Stimulated activated CD4-positive, alpha-beta T cell treated with anti-CD3 and anti-CD28 coated beads, TNF-alpha, amount 100 ng/mL, for 24 hours (primary cell): ENCODE data around the gene CCDC80.
"Not testable (repeated sequence)": the region's sequence is repeated elsewhere in the genome, so short reads cannot be mapped to it uniquely, and the experiment has no call there.

Experiments used
- DNase-seq, 3 experiments: peaks; one replicate each; pipeline ENCODE4 v3.0.0-alpha.2; 2020; ENCODE audit warnings: low read depth in 3 of 3

CCDC80 gene

DNA sequence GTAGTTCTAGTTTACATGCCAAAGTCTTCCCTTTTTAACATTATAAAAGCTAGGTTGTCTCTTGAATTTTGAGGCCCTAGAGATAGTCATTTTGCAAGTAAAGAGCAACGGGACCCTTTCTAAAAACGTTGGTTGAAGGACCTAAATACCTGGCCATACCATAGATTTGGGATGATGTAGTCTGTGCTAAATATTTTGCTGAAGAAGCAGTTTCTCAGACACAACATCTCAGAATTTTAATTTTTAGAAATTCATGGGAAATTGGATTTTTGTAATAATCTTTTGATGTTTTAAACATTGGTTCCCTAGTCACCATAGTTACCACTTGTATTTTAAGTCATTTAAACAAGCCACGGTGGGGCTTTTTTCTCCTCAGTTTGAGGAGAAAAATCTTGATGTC is 57.8 kb downstream of the CCDC80 start:
- no peak for DNase-seq

DNA sequence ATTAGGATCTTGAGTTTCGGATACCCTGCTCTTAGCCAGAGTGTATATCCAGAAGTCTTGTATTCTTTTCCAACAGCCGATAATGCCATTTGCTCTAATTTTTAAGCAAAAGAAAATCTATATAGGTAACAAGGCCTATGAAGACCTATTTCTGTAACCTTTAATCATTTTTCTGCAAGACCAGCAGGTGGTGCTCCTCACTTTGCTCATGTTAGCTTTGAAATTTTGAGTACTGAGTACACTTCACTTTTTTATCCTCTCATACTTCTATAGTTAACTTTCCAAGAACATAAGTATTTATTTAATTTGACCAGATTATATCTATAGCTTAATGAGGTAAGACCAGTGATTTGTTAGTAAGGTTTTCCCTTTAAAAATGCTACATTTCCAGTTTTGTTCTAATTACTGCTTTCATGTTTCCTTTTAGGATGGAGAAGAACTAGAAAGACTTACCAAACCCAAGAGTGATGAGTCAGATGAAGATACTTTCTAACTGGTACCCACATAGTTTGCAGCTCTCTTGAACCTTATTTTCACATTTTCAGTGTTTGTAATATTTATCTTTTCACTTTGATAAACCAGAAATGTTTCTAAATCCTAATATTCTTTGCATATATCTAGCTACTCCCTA is 58.6 kb downstream of the CCDC80 start:
- peak in 1 of 3 experiments; percentile 17 for DNase-seq

DNA sequence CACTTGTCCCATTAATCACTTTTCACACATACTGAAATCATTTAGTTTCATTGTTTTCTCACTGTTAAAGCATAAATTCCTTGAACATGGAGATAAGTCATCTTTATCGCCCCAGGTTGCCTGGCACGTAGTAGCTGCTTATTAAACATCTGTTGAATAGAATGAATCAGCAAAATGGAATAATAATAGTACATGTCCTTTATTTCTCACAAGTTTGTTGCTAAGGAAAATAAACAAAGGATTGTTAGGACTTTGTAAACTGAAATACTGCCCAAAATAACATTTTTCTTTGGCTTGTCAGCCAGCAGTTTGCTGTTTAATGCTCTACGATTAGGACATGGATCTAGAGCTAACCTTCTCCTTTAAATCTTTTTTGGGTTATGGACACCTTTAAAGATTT is 61.2 kb downstream of the CCDC80 start:
- DNase-seq: no peak

DNA sequence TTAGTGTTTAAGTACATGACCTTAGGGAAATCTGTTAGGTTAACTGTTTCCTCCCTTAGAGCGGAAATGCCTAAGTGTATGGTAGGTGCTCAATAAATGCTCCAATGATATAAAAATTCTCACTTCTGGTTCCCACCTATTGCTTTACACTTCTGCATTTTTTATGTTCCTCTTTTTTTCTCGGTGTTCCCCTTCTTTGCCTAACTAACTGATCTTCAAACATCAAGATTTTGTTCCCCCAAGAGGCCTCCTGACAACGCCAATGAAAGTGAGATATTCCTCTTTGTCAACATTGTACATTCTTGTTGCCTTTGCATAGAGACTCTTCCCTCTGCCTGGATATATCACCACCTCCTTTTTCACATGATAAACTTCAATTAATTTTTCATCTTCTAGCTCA is 61.7 kb downstream of the CCDC80 start:
- no peak for DNase-seq

DNA sequence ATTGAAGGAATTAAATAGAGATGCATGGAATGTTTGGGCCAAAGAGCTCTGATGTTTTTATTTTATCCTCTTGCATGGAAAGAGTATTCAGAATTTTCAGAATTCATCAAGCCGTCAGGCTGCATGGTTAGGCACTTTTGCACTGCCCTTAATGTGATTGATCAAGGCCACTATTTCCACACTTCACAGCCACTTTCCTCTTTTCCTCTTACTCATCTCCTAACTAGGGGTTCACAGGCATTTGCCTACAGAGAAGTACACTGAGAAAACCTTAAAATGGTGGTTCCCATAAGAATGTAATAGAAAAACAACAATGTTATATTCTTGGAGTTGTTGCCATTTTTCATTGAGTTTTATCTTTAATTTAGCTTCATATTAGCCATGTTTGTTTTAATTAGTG is 68.2 kb downstream of the CCDC80 start:
- DNase-seq: no peak

DNA sequence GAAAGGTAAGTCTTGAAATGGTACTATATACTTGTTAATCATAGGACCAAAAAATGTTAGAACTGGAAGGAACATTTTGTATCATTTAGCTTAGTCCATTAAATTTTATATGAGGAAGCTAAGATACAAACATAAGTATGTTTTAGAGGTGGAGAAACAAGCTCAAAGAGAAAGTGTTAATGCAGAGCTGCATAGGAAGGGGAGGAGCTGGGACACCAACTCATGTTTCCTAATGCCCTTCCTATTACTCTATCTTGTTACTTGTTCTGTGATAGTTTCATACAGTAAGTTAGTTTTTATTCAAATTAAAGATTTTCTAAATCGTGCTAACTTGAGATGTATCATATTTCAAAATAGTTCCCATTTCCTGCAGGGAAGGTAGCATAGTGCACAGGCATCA is 71.7 kb downstream of the CCDC80 start:
- DNase-seq: no peak

DNA sequence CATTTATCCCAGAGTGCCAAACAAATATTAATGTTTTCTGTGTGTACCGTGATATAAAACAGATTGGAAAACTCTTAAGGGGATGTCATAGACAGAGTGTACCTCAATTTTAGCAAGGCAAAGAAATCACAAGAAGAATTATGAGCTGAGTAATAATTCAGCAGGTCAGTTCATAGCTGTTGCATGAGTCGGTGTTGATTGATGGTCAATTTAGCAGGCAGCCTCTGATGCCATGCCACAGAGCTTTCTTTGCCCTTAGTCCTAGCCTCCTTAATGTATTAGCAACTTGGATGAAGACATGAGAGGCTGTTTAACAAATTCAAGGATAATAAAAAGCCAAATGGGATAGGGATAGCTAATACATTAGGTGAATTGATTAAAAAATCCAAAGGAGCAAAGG is 72.3 kb downstream of the CCDC80 start:
- no peak for DNase-seq

DNA sequence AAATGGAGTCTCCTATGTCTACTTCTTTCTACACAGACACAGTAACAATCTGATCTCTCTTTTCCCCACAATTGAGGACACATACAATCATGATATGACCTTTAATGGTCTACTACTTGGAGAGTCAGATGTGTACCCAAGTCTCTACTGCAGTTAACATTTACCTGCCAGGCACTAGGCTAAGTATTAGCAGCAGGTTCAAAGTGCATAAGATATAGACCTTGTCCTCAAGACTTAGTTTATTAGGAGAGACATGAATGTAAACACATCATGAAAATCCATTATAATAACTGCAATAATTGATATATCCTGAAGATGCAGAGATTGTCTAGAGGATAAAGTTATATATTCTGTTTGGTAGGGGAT is 76.0 kb downstream of the CCDC80 start:
- no peak for DNase-seq

DNA sequence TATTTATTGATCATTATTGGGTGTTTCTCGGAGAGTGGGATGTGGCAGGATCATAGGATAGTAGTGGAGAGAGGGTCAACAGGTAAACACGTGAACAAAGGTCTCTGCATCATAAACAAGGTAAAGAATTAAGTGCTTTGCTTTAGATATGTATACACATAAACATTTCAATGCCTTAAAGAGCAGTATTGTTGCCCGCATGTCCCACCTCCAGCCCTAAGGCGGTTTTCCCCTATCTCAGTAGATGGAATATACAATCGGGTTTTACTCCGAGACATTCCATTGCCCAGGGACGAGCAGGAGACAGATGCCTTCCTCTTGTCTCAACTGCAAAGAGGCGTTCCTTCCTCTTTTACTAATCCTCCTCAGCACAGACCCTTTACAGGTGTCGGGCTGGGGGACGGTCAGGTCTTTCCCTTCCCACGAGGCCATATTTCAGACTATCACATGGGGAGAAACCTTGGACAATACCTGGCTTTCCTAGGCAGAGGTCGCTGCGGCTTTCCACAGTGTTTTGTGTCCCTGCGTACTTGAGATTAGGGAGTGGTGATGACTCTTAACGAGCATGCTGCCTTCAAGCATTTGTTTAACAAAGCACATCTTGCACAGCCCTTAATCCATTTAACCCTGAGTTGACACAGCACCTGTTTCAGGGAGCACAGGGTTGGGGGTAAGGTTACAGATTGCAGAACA is 76.5 kb downstream of the CCDC80 start:
- not testable (repeated sequence) for DNase-seq

DNA sequence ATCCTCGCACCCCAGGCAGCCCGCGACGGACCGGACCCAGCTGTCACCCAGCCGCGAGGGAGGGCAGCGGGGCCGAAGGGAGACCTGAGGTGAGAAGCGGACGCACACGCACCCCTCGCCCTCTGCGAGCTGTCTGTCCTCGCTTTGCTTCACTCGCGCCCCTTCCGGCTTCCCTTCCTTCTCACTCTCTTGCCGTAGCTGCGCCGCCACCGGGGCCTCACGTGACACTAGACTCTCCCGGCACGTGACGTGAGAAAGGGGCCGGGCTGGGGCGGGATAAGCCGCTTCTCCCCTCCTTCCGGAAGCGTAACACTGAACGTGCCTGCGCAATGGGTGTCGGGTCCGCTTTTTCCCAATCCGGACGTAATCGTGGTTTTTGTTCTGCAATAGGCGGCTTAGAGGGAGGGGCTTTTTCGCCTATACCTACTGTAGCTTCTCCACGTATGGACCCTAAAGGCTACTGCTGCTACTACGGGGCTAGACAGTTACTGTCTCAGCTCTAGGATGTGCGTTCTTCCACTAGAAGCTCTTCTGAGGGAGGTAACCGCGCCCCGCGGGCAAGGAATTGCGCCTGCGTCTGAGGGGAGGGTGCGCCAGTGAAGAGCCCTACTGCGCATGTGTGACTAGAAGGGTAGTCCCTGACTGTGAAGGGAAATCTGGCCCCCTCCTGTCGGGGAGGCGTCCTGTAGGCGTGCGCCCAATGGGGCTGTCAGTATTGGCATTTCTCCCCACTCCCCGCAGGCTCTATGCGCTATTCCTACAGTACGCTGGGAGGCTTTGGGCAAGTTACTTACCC is 79.0 kb downstream of the CCDC80 start, which contains the start of the genes ATG3 and SLC35A5:
TSS of gene ATG3 (minus strand) at position 229 of the 796 bp plus-strand sequence. CDS start 434 bp downstream, outside the sequence.
TSS of gene SLC35A5 (plus strand) at position 312 of the 796 bp plus-strand sequence. CDS start 1,359 bp downstream, outside the sequence.
- DNase-seq: peak; percentile 97 to 98 (median 97)

DNA sequence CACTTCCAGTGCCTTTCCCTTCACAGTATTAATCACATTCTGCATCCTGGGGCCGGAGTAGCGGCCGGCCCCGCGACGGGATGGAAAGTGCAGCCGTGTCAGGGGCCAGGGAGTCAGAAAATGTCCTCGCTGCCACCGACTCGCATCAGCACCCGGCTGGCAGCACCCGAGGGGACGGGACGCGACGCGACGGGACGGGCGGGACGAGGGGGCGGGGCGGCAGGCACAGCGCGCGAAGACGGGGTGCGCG is 79.5 kb downstream of the CCDC80 start:
- DNase-seq: peak; percentile 55 to 78 (median 62)

DNA sequence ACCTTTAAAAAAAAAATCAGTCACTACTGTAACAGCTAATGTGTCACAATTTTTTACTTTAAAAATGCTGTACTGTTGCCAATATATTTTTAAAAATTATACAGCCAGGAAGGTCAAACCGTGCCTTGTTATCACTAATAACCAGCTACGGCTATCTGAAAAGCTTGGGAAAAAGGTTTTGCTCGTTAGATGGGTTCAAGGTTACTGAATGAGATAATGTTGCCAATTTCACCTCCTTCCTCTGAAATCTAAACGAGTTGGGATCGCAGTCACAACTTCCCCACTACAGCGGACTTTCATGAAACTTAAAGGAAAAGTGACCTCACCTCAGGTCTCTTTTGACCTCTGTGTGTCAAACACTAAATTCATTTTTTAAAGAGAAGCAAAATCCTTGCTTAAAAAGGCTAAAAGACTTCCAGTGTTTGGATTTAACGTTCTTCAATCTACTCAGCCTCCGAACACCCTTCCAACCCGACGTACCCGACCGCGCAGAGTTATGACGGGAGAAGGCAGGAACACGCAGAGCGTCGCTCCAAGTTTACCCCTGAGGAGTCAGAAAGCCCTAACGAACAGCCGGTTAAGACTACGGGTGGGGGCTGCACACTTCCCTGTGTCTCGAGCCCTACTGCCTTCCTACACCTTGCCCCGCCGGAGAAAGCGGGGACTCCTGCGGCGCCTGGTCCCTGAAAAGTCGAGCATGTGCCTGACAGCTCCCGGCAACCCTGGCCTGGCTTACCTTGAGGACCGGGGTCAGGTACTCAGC is 80.0 kb downstream of the CCDC80 start:
- DNase-seq: peak; percentile 46 to 74 (median 63)

DNA sequence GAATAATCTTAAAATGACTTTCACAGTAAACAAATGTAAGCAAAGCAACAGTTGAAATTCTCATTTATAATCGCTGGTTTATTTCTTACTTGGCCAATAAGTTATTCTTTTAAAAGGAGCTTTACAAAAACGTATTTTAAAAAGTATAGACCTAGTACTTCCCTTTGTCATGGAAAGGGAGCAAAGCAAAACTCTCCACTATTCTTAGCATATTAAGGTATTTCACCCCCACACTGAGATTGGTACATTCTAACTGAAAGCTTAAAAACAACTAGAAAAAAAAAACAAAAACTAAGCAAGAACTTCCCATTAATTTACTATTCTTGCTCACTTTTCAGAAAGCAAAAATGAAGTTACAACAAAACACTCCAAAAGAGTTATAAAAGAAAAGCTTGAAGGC is 80.6 kb downstream of the CCDC80 start:
- no peak for DNase-seq

DNA sequence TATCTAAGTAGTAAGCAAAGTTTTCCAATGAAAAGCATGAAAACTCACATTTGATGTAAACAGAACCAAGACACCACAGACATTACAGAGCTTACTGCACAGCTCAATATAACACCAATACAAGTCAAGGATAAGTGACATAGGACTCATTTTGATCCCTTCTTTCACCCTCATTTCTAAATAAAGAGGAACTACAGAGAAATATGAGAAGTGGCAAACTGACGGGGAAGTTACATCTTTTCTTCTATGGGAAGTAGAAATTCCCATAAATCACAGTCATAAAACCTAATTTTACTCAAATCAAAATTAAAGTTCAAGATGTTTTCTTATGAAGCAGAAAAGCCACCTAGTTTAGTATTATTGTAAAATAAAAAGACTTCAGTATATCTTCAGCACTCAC is 83.0 kb downstream of the CCDC80 start:
- DNase-seq: no peak

DNA sequence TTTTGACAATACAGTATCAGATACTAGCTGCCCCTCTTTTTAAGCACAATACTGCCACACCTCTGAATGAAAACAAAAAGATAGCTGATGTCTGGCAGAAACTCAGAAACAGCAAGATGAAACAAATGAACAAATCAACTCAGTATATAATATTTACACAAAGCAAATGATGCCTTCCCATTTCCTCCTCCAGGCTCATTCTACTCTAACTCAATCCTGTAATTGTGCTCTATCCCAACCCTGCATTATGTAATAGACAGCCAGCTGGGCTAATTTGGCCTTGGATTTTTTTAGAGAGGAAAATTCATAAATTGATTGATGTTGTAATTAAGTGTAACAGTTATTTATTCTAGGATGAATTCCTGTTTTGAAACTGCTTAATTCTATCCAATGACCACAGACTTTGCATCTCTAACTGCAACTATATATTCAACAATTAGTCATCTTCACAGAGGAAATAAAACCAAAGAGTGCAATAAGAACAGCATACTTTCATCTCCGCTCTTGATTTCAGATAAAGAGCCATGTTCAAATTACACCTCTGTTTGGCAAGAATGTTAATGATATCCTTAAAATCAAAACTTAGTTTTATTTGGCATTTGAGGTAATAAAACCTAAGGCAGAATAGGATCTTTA is 85.3 kb downstream of the CCDC80 start:
- DNase-seq: no peak

DNA sequence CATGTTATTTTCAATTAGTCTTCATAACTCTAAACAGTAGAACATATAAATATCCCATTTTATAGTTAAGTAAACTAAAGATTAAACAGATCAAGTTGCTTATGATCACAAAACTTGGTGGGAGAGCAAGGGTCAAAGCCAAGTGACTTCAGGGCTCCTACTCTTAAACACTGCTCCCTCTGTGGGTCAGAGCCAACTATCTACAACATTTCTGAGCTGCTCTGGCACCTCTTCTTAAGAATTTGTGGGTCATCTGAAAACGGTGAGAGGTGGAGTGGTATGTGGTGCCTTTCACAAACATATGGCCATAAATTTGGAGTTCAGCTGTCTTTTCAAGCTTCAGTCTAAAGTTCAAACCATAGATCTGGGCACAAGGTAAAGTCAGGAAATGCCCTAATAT is 90.1 kb downstream of the CCDC80 start:
- no peak for DNase-seq
